Kidney epithelial cell (primary cell): ENCODE data around the gene BBS1. TPM values are rescaled to one million over a fixed set of nuclear protein-coding genes. Genes with fewer than 3 reads are reported as not detected.

Experiments
- DNase-seq: peaks from one replicate; pipeline ENCODE4 v3.0.0-alpha.2; 2010; ENCODE audit warnings: low read depth
- H3K27me3 ChIP-seq: 2 replicates; pipeline ENCODE4 v1.6.0; 2011; ENCODE audit warnings: low read length; ENCODE audit not compliant: control insufficient read depth, insufficient read depth
- H3K36me3 ChIP-seq: 2 replicates; pipeline ENCODE4 v1.5.1; 2011; ENCODE audit warnings: low read length; ENCODE audit not compliant: control insufficient read depth, insufficient read depth
- H3K4me3 ChIP-seq: 2 replicates; pipeline ENCODE4 v1.5.1; 2011; ENCODE audit warnings: low read depth, mild to moderate bottlenecking, control low read depth, low read length
- CTCF ChIP-seq: IDR thresholded peaks from 2 replicates; pipeline ENCODE4 v1.5.1; 2011; ENCODE audit warnings: mild to moderate bottlenecking, moderate library complexity, low read length, control low read depth, inconsistent platforms; ENCODE audit not compliant: insufficient read depth, poor library complexity, severe bottlenecking
- total RNA-seq: library from RNA; depleted of rRNA; stranded (reverse); fragments of >200 nt; gene quantifications from 2 replicates; pipeline ENCODE4 v1.2.3, GENCODE V29; 2015

Gene BBS1
- total RNA-seq, 1 donor from 2014 or later: 39.6 TPM

- DNase-seq: no peak
- Histone ChIP-seq H3K27me3 (peaks cover 22% of the 10 kb centered on the region), H3K36me3 (no peaks in the 10 kb centered on the region), H3K4me3 (no peak overlapping the region)
- TF ChIP-seq CTCF: no peak
Measured at GRCh38 chr11:66563832-66564231, 53.4 kb downstream of the BBS1 start.

GRCh38 chr11:66564538-66564937, 54.1 kb downstream of the BBS1 start:
- H3K4me3 ChIP-seq: no peak overlapping the region
- no peak for DNase-seq
- no peak for TF ChIP-seq CTCF
- H3K27me3 ChIP-seq: peaks cover 16% of the 10 kb centered on the region
- no peaks in the 10 kb centered on the region for H3K36me3 ChIP-seq

GRCh38 chr11:66564984-66565383, 54.5 kb downstream of the BBS1 start:
- no peak for DNase-seq

GRCh38 chr11:66566221-66566620, 55.8 kb downstream of the BBS1 start:
- DNase-seq: no peak
- no peaks in the 10 kb centered on the region for H3K36me3 ChIP-seq
- peaks cover 8% of the 10 kb centered on the region for H3K27me3 ChIP-seq
- TF ChIP-seq CTCF: no peak
- no peak overlapping the region for H3K4me3 ChIP-seq

More at GRCh38 chr11:66564984-66565383, 54.5 kb downstream of the BBS1 start:
- no peak for TF ChIP-seq CTCF
- H3K4me3 ChIP-seq: no peak overlapping the region
- H3K27me3 ChIP-seq: peaks cover 13% of the 10 kb centered on the region
- no peaks in the 10 kb centered on the region for H3K36me3 ChIP-seq

- Histone ChIP-seq H3K36me3 (no peaks in the 10 kb centered on the region), H3K4me3 (peak overlapping the region; percentile 38), H3K27me3 (peaks cover 8% of the 10 kb centered on the region)
- DNase-seq: no peak
- no peak for TF ChIP-seq CTCF
Measured at GRCh38 chr11:66567787-66568123, 57.3 kb downstream of the BBS1 start.

GRCh38 chr11:66568124-66568916, 57.9 kb downstream of the BBS1 start, which contains the start of gene CTSF:
CTSF (minus strand) TSS chr11:66568606; CDS start chr11:66568486, 120 bp downstream.
- TF ChIP-seq CTCF: no peak
- Histone ChIP-seq H3K36me3 (no peaks in the 10 kb centered on the region), H3K27me3 (peaks cover 8% of the 10 kb centered on the region), H3K4me3 (peak within 1 kb of the TSS; percentile 38)
- no peak for DNase-seq
